Activated CD8-positive, alpha-beta memory T cell treated with anti-CD3 and anti-CD28 coated beads, Interleukin-2, amount 50 U/mL, for 24 hours (primary cell): Measurements from ENCODE around the gene FGGY.
"Not testable (repeated sequence)": the region's sequence is repeated elsewhere in the genome, so short reads cannot be mapped to it uniquely, and the experiment has no call there.

Experiments used
- DNase-seq: peaks from one replicate; pipeline ENCODE4 v3.0.0-alpha.2; 2020; ENCODE audit errors: extremely low read depth

FGGY gene

DNA sequence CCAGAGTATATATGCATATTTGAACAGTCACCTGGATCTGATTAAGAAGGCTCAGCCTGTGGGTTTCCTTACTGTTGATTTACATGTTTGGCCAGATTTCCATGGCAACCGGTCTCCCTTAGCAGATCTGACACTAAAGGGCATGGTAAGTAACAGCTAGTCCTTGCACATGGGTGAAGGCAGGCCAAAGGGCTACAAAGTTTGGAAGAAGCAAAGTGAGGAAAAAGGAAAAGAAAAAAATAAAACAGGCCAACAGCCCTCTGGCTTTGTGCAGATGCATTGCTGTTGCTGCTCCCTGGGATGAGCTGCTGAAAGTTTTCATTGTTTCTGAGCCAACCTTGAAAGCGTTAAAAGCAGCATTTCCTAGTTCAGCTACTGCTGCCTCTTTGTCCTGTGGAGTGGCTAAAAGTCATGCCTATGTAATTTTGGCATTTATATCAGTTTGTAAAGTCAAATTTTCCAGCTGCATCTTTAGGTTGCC lies 341.4 kb downstream of the FGGY start:
- no peak for DNase-seq

DNA sequence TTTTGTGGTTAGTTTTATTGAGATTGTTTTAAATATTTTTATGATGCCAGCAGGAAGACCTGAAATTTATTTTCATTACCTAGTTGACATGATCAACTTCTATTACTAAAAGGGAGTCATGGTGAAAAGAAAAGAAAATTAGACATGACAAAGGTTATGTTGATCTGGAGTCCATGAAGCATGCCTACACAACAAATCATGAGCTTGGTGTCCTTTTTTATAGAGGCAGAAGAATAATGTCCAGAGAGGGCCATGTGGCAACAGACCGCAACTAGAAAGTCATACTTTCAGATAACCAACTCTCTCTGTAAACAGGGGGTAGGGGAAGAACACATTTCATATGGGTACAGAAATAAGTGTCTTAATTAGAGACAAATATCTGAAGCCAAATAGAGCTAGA lies 342.4 kb downstream of the FGGY start:
- no peak for DNase-seq

DNA sequence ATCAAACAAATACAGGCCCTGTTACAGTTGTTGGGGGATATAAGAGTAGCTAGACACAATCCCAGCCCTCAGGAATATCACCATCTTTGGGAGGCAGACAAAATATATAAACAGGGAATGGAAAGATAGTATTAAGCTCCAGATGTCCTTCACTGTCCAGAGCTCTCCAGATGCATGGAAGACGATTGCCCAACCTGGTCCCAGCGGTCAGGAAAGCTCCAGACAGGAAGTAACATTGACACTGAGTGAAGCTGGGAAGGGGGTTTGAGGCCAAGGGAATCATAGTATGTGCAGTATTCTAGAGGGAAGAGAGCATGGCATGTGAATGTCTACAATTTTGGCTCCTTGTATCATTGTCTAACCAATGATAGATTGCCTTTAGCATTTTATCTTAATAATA lies 344.0 kb downstream of the FGGY start:
- DNase-seq = no peak

DNA sequence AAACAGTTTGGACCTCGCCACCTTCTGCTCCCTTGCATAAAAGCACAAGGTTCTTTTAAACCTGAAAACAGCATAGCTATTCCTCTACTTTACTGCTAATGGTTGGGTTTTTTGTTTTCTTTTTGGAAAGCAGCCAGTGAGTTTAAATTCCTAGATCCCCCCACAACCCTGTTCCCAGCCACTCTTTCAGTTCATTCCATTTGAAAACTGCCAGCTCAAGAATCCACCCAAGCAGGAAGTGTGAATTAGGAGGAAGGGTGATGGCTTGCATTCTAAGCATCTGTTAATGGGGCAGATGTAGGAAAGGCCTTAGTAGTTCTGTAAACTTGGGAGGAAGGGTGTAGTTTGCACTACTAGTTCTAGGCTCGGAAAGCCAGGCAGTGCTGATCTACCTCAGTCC lies 344.9 kb downstream of the FGGY start:
- DNase-seq = no peak

DNA sequence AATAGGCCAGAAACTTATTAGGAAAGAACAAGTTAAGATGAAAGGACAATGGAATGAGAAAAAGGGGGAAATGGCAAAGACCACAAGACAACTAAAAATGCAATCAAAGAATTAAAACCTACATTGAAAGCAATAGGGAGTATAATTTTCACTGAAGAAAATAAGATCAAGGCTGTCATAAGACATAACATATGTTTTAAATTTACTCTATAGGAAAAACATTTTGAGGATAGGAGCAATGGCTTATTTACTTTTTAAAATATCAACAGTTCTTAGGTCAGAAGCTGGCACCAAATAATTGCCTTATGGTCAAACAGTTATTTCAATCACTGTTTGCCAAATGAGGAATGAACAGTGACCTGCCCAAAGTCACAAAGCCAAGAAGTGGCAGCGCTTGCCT lies 346.6 kb downstream of the FGGY start:
- DNase-seq = no peak

DNA sequence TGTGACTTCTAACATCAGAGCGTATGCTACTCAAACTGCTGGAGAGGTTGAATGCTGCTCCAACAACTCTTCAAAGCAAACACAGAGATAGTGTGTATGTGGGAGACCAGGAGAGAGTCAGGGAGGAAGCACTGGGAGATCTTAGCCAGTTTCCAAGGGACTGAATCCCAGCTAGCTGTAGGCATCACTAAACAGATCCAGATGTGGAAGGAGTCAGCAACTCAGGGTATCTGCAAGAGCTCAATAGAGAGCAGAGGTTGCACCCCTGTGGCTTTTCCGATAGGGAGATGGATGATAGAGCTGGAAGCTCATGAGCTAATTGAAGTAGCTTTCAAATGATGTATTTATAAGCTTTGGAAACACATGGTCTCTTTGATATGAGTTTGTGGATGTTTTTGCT lies 349.0 kb downstream of the FGGY start:
- DNase-seq = no peak

DNA sequence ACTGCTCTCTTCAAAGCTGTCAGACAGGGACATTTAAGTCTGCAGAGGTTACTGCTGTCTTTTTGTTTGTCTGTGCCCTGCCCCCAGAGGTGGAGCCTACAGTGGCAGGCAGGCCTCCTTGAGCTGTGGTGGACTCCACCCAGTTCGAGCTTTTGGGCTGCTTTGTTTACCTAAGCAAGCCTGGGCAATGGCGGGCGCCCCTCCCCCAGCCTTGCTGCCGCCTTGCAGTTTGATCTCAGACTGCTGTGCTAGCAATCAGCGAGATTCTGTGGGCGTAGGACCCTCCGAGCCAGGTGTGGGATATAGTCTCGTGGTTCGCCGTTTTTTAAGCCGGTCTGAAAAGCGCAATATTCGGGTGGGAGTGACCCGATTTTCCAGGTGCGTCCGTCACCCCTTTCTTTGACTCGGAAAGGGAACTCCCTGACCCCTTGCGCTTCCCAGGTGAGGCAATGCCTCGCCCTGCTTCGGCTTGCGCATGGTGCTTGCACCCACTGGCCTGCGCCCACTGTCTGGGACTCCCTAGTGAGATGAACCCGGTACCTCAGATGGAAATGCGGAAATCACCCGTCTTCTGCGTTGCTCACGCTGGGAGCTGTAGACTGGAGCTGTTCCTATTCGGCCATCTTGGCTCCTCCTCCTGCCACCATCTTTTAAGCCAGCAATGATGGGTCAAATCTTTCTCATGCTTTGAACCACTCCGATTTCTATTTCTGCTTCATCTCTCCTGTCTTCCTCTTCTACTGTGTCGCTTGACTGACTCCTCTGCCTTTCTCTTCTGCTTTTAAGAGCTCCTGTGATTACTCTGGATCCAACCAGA lies 356.5 kb downstream of the FGGY start:
- DNase-seq = not testable (repeated sequence)

DNA sequence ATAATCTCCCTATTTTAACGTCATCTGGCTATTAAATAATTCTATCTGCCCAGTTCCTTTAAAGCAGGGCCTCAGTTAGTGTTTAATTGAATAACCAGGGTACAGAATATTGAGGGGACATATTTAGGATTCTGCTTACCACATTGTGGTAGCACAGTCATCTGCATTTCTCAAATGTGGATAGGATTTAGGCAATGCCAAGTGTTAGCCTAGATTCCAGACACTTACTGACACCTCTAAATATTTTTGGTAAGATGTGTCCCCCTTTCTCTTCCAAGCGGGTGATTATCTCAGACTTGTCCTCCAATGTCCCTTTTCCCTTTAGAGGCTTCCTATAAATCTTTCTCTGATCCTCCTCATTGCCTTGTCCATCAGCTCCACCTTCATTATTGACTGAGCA lies 357.1 kb downstream of the FGGY start:
- no peak for DNase-seq

DNA sequence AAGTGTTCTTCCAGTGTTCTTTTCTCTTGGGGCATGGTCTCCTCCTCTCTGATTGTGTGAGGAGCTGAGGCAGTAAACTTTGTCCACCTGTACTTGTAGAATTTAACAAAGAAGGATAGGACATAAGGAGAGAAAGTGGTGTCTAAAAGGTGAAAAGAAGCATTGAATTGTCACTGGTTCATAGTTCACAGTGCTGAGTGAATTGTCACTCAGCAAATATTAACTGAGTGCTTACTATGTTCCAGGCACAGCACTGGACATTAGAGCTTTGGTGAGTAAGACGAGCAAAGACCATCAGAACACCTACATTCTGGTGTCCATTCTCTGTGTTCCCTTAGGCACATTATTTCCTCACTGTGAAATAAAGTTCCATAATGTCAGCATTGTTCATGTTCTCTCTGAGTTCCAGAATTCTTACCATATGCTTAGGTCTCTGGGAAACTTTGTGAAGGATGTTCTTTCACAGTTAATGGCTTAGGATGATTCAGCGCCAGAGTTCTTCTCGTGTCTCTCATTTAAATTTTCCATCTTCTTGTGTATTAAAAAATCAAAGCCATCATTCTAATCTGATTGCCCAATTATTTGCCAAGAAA lies 361.1 kb downstream of the FGGY start:
- DNase-seq = no peak

DNA sequence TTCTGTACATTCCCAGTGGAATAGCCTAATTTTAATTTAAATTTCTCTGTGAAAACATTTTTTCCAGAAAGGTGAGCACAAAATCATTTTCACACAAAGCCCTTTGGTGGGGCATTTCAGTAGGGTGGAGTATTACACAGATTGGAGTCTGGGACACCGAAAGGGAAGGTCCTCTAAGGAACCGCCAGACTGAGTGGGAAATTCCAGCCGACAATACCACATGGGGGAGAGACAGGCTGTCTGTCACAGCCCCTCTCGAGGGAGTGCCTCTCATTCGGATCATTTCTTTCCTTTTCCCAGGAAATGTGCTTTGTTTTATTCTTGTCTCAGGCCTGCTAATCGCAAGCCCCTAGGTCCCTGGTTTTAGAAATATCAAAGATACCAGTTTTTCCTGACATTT lies 367.3 kb downstream of the FGGY start:
- no peak for DNase-seq

DNA sequence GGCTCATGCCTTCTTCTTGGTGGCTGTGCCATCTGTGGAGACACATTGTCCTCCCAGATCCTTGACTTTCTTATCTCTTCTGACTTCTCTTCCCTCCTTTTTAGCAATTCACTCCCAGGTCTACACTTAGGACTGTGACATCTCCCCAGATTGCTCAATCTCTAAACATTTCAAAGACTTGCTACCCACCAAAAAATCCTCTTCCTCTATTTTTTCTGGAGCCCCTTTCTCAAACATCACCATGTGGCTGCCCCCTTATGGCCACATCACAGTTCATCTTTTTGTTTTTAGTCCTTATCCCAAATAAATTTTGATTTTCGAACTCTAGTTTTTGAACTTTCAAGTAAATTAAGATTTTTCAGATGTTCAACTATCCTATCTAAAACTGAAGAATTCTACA lies 369.2 kb downstream of the FGGY start:
- DNase-seq = no peak

DNA sequence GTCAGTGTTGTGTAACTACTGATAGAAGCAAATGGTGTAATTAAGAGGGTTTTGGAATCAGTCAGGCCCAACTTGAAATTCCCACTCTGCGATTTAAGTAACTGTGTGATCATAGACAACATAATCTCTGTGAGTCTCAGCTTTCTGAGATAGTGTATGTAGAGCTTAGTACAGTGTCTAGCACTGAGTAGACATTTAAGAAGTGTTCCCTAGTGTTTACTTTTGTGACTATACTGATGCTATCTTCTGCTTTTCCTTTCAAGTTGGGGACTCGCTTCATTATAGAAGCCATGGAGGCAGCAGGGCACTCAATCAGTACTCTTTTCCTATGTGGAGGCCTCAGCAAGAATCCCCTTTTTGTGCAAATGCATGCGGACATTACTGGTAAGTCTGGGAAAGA lies 370.1 kb downstream of the FGGY start:
- no peak for DNase-seq

DNA sequence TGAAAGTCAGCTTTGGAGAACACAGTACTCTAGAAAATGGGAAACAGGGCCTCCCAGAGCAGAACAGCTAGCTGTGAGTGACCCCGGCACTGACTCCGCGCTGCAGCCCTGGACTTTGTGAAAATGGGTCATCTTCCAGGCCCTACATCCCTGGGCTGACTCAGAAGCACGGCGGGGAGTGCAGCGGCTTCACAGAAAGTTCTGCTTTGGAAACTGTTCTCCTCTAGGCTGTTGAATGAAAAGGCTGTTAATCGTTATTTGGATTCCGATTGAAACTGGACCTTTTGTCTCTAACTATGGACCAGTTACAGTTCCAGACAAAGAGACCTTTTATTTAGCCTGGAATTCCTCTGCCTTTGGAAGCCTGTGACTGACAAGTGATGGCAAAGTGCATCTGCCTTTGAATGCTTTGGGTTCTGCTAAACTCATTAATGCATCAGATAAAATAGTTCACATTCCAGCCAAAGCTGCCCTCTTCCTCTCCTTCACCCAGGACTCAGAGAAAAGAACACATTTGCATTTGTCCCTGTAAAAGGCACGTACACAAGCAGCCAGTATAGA lies 372.9 kb downstream of the FGGY start:
- DNase-seq = no peak

DNA sequence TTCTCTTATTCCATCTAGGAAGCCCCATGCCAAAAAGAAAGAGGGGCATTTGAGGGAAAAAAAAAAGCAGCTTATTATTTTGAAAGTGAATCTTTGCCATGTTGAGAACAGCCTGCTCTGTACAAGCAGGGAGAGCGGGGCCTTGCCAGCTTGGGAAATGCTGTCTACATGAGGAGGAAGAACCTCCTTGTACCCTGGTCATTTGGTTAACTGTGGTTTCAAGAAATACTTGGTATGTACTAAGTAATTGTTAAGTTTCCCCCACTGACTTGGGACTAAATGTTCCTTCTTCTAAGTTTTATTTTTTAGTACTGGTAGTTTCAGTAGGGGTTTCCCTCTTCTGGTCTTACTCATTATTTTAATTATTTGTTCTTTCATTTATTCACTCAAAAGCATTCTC lies 373.8 kb downstream of the FGGY start:
- DNase-seq = no peak

DNA sequence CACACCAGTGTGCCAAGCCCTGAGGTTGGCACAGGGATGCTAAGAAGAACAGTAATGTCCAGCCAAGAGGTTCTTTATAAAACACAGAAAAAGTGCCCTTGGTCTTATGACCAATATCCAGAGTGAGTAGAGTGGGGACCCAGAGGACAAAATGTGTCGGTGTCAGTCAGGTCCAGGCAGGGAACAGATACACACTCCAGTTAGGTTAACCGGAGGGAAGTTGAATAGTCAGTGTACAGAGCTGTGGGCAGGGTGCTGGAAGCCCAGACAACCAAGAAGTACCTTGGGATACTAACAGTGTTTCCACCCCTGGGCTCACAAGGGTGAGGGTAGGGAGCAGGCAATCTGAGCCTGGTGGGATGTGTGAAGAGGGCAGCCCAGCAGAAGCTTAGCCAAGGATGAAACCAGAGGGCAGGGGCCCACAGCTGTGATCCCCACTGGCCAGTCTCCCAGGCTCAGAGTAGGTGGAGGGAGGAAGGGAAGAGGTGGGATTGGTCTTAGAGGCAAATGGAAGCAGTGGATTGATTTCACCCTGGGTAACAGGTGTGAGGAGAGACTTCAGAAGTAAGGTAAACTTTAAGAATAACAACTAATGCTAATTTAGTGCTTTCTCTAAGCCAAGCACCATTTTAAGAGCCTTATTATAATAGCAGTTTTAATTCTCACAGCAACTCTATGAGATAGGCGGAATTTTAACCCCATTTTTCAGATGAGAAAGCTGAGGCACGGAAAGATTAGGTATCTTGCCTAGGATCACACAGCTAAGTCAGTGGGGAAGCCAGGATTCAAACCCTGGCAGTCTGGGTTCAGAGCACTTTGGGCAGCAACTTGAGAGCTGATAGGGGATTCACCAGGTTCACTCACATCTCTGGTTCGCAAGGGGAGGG lies 374.4 kb downstream of the FGGY start:
- DNase-seq = no peak

DNA sequence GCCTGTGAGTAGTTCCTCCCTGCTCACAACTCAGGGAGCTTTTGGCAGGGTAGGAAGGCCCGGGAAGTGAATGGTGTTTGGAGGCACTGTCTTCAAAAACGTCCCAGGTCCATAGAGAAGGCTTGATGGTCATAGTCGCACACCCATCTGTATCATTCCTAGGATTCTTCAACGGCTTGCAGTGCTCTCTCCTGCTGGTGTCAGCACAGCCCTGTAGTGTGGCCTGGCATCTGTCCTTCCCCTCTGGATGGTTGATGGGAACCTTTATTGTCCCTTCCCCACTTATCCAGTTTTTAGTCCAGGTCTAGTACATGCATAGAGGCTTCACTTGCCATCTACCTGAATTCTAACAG lies 375.0 kb downstream of the FGGY start:
- DNase-seq = no peak

DNA sequence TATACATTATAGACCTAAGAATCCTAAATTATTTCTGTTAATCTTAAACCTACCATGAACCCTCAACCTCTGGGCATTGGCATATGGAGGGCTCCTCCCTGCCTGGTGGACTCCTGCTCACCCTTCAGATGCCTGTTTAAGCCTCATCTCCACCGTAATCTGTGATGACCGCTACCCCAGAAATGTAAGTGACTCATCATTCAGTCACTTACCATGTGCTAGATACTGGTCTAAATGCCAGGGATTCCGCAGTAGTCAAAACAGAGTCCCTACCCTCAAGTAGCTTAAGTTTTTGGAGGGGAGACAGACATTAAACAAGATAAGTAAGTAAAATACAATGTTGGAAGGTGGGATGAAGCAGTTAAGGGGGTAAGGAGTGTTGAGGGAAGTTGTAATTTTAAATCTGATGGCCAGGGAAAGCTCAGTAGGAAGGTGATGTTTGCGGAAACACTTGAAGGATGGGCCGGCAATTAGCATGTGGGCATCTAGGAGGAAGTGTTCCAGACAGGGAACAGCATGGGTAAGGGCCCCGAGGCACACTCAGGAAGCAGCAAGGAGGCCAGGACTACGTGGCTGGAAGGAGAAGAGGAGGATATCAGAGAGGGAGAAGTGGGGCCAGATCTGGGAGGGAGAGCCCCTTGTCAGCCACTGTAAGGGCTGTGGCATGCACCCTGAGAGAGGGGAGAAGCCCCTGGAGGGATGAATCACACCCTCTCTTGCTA lies 376.1 kb downstream of the FGGY start:
- DNase-seq = no peak

DNA sequence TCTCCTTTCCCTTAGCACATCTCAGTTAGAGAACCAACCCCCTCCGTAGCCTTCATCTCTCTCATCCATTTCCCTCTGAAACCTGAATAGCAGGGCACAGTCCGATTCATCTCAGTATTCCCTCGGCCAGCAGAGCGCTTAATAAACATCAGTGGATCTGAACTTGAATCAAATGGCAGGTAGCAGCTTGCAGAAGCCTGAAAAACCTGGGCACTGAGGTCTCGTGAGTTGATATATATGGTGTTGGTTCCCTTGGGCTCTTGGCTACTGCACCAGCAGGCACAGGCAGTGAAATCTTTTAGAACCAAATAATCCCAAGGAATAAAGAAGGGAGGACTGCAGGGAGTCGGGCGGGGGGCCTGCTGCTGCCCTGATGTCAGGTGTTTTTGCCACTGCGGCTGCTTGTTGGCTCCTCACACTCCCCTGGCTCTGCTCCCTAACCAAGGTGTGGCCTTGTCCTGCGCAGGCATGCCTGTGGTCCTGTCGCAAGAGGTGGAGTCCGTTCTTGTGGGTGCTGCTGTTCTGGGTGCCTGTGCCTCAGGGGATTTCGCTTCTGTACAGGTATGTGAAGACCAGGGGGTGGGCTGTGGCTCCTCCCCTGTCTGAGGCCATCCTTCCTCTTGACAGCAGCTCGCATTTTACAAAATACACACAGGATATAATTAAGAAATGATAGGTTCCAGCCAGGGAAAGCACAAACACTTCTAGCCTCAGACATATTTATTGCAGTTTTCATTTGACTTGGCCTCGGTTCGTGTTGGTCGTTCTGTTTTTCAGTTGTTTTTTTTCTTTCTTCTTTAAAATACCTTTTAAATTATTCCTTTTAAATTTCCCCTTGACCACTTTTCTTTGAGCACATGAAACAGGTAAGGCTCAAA lies 376.9 kb downstream of the FGGY start:
- no peak for DNase-seq

DNA sequence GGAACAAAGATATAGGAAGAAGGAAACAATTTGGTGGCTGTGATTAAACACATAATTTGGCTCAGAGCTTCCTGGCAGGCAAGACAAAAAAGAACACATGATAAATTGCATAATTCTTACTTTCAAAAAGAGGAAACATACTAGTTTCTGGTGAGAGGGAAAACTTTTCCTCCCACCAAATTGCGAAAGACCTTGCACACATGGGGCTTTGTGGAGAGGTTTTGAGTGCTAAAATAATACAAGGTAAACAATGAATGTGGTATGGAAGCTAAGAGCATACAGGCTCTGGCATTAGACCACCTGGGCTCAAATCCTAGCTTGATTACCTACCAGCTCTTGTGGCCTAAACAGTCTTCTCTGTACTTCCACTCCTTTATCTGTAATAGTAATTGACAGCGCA lies 377.7 kb downstream of the FGGY start:
- no peak for DNase-seq

DNA sequence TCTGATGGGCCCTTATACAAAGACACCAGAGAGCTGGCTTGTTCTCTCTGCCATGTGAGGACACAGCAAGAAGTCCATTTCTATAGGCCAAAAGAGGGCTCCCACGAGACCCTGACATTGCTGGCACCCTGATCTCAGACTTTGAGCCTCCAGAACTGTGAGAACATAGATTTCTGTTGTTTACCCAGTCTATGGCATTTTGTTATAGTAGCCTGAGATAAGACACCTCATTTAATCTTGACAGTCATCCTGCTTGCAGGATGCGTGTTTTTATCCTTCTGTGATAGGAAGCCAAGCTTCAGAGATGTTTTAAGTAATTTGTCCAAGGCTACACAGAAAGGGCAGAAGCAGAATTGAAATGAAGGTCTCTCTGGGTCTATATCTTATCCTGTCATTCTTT lies 379.0 kb downstream of the FGGY start:
- DNase-seq = no peak

DNA sequence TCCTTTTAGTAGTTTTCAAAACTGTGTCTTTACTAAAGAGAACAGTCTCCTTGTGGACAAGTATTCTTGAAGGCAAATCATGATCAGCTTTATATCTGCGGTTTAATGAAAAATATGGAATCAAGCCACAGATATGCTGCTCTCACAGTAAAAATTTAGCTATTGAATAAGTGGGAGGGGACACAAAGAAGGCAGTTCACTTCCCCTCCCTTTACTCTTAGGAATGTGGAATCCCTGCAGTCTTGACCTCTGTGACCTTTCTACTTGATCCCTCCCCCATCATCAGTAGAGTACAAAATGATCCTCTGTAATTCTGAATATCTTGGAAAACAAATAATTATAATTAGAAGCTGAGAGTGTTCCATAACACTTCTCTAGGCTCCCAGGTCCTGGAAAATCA lies 381.1 kb downstream of the FGGY start:
- DNase-seq = no peak
